Choroid plexus epithelial cell (primary cell): ENCODE measurements around the gene VPS4B.

Experiments
- DNase-seq: peaks from one replicate; pipeline ENCODE4 v3.0.0-alpha.2; 2010; ENCODE audit warnings: low read depth
- H3K4me3 ChIP-seq: 2 replicates; pipeline ENCODE4 v1.5.1; 2011; ENCODE audit warnings: low read depth, mild to moderate bottlenecking, control low read depth, low read length, moderate library complexity
- TF ChIP-seq, protein P1 (sequence below): conservative IDR thresholded peaks from 2 replicates; pipeline ENCODE4 v1.5.1; 2011; ENCODE audit warnings: low read depth, mild to moderate bottlenecking, control low read depth, inconsistent platforms, low read length, moderate library complexity

Gene VPS4B

DNA sequence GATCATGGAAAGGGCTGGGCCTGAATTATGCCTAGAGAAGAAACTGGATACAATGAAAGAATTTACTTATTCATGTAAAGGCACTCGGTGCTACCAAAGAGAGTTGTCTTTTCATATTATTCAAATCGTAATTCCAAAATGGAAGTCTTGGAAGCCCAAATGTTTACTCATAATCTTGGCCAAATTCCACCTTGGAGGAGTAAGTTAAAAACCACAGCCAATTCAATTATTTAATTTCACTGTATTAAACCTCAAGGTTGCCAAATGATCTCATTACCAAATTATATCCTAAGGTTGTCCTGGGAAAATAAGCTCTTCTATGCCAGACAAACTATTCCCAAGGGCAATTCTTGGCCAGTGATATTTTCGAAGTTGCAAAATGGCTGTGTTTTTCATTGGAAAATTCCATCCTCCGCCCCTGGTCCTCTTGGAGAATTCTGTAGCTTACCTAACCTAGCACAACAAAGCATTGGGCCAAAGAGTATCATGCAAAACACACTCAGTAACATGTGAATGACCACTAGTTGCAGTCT is 11.1 kb upstream of the VPS4B start:
- no peak for DNase-seq
- TF ChIP-seq, protein P1, sequence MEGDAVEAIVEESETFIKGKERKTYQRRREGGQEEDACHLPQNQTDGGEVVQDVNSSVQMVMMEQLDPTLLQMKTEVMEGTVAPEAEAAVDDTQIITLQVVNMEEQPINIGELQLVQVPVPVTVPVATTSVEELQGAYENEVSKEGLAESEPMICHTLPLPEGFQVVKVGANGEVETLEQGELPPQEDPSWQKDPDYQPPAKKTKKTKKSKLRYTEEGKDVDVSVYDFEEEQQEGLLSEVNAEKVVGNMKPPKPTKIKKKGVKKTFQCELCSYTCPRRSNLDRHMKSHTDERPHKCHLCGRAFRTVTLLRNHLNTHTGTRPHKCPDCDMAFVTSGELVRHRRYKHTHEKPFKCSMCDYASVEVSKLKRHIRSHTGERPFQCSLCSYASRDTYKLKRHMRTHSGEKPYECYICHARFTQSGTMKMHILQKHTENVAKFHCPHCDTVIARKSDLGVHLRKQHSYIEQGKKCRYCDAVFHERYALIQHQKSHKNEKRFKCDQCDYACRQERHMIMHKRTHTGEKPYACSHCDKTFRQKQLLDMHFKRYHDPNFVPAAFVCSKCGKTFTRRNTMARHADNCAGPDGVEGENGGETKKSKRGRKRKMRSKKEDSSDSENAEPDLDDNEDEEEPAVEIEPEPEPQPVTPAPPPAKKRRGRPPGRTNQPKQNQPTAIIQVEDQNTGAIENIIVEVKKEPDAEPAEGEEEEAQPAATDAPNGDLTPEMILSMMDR: no peak
- H3K4me3 ChIP-seq: no peak overlapping the region

DNA sequence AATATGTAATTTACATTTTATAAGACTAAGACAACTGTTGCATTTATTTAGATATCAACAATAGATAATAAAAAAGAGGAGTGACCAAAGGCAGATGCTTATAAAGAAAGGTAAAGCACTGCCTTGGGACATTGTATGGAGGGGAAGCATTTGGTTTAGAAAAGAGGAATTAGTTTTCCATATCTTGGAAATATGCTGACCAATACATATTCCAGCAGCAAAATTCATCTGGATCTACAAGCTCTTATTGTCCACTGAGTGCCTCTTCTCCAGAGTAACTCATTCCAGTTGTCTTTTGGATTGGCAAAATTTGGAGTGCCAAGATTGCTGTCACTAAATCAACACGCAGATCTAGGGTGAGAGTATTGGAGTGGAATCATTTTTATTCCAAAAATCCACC is 8.9 kb upstream of the VPS4B start:
- TF ChIP-seq, protein P1: no peak
- no peak for DNase-seq
- H3K4me3 ChIP-seq: no peak overlapping the region

DNA sequence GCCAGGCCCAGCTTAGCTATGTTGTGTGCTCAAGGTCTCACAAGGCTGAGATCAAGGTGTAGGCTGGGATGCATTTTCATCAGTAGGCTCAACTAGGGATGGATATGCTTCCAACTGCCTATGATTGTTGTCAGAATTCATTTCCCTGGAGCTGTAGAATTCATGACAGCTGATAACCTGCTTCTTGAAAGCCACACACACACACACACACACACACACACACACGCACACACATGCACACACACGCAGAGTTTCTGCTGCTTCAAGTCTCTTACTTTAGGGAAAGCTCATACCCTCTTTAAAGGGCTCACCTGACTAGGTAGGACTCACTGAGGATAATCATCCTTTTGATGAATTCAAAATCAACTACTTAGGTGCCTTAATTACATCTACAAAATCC is 8.2 kb upstream of the VPS4B start:
- no peak for DNase-seq
- no peak overlapping the region for H3K4me3 ChIP-seq
- TF ChIP-seq, protein P1: no peak

DNA sequence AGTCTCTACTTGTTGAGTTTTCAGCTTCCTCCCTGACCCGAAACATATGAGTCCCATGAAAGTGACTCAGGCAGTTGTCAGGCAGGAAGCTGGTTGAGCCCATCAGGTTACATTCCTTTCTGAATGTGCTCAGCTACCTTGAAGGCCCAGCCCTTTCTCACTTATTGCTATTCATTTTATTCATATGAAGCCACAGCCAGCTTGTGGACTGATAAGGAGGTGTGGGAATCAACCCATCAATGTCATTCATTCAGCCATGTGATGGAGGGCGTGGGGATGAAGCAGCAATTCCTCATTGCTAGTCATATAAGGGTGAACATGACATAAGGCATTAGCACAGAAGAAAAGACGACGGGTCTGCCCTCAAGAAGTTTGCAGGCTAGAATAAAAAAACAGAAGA is 5.3 kb upstream of the VPS4B start:
- no peak overlapping the region for H3K4me3 ChIP-seq
- no peak for DNase-seq
- TF ChIP-seq, protein P1: no peak

DNA sequence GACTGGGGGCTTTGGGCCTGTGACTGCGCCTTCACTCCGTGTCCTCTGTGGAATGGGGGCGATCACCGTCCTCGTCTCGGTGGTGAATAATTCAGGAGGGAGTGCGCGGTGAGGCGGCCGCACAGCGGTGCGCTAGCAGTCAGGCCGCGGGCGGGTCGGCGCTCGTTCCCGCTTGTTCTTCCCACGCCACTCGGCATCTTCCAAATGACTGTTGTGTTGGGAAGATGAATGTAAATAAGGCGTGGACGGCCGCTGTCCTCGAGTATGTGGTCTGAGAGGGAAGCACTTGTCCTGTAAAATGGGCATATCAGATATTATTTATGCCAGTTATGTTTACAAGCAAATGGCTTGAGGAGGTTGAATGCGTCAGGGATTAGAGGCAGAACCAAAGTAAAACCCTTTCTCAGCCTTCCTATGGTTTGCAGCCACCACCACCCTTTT is 608 bp upstream of the VPS4B start:
- TF ChIP-seq, protein P1: no peak
- peak overlapping the region; percentile 99 for H3K4me3 ChIP-seq
- DNase-seq: no peak

DNA sequence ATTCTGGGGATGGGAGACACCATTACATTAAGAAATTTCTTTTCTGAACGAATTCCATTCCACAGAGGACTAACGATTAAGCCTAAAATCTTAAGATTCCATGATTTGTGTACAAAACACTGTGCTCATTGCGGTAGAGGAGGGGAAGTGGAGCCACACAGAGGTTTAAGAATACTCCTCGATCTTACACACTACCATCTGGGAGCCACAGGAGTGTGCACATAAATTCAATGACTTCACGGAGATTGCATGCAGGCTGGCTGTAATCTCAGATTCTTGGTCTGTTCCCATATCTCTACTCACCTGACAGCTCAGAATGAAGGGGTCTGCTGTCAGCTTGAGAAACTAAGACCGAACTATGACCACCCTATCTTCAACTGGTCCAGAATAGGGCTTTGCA is 762 bp downstream of the VPS4B start:
- H3K4me3 ChIP-seq: peak overlapping the region; percentile 99
- peak; percentile 34 for DNase-seq
- TF ChIP-seq, protein P1: no peak

DNA sequence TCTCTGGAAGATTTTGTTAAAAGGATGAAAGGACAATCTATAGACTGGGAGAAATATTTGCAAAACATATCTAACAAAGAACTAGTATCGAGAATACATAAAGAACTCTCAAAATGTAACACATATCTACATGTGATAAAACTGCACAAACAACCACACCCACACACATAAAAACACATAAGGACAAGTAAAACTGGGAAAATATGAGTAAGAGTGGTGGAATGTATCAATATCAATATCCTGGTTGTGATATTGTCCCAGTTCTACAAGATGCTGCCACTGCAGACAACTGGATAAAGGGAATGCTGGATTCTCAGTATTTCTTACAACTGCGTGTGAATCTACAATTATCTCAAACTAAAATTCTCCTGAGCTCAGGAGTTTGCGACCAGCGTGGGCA is 9.3 kb downstream of the VPS4B start:
- DNase-seq: no peak
- TF ChIP-seq, protein P1: no peak
- no peak overlapping the region for H3K4me3 ChIP-seq
